Sigmoid colon (tissue), 4 donors: ENCODE data around the gene PKN2.

Source experiments
- CTCF ChIP-seq, 4 experiments: fragments of 450-650 bp in 3 of 4; fragments of 200-600 bp in 1 of 4; IDR thresholded peaks; one replicate each; pipeline ENCODE4 v1.5.1; 2016 to 2019; ENCODE audit warnings: antibody characterized with exemption in 4 of 4, mild to moderate bottlenecking in 3 of 4, moderate library complexity in 2 of 4
- EP300 ChIP-seq, 4 donors: sonication (generic); formaldehyde crosslinking; IDR thresholded peaks; one replicate each; pipeline ENCODE4 v1.6.1; 2017; ENCODE audit warnings: antibody characterized with exemption in 4 of 4

- no peak for TF ChIP-seq EP300 (IDR thresholded peaks at IDR 0.05)
- TF ChIP-seq CTCF (IDR thresholded peaks at IDR 0.05), result no peak
Observed at GRCh38 chr1:88799491-88799890, 115.4 kb downstream of the PKN2 start.
